Suprapubic skin (tissue), 4 donors: ENCODE results near the gene DYNC2LI1. TPM values are rescaled to one million over a fixed set of nuclear protein-coding genes. Genes with fewer than 3 reads are reported as not detected.
A peak's percentile ranks its signal among the peaks of the same experiment; 100 is the strongest.

Source experiments
- DNase-seq, 2 donors: peaks; one replicate each; pipeline ENCODE4 v3.0.0-alpha.2; 2019; ENCODE audit warnings: low spot score in 2 of 2
- H3K27ac ChIP-seq: fragments of 200-600 bp; sonication (generic); one replicate; pipeline ENCODE4 v1.5.1; 2019
- H3K27me3 ChIP-seq: fragments of 200-600 bp; sonication (generic); one replicate; pipeline ENCODE4 v1.5.1; 2019
- H3K36me3 ChIP-seq: fragments of 200-600 bp; sonication (generic); one replicate; pipeline ENCODE4 v1.5.1; 2019
- H3K4me1 ChIP-seq: fragments of 200-600 bp; sonication (generic); one replicate; pipeline ENCODE4 v1.5.1; 2019
- H3K4me3 ChIP-seq: fragments of 200-600 bp; sonication (generic); one replicate; pipeline ENCODE4 v1.5.1; 2019; ENCODE audit warnings: mild to moderate bottlenecking
- H3K9me3 ChIP-seq: fragments of 200-600 bp; sonication (generic); one replicate; pipeline ENCODE4 v1.5.1; 2019
- CTCF ChIP-seq, 2 donors: fragments of 200-600 bp in 1 of 2; fragments of 450-650 bp in 1 of 2; sonication (generic) in 1 of 2; IDR thresholded peaks; one replicate each; pipeline ENCODE4 v1.5.1; 2016 to 2019; ENCODE audit warnings: antibody characterized with exemption in 2 of 2, mild to moderate bottlenecking in 1 of 2, moderate library complexity in 1 of 2
- EP300 ChIP-seq: sonication (generic); formaldehyde crosslinking; IDR thresholded peaks from one replicate; pipeline ENCODE4 v1.6.1; 2017; ENCODE audit warnings: antibody characterized with exemption
- POLR2A ChIP-seq, 2 donors: fragments of 450-650 bp; IDR thresholded peaks; one replicate each; pipeline ENCODE4 v1.6.1; 2017; ENCODE audit warnings: antibody characterized with exemption in 2 of 2, mild to moderate bottlenecking in 2 of 2, moderate library complexity in 2 of 2
- POLR2AphosphoS5 ChIP-seq, 3 donors: sonication (generic); formaldehyde crosslinking; IDR thresholded peaks; one replicate each; pipeline ENCODE4 v1.6.1; 2017; ENCODE audit warnings: antibody characterized with exemption in 3 of 3
- WGBS: methylation state at CpG from one replicate; pipeline ENCODE4 v1.1.5; 2018; 5-methylcytosine and 5-hydroxymethylcytosine counted together
- total RNA-seq, 4 donors: library from RNA; depleted of rRNA; stranded (reverse); fragments of >200 nt; gene quantifications; one replicate each; pipeline ENCODE4 v1.1.0, GENCODE V29; 2016

Gene DYNC2LI1
- total RNA-seq, 4 donors from 2014 or later, result 9.8 to 48.9 (median 21.2) TPM

- no peak for DNase-seq
- Histone ChIP-seq H3K9me3 (no peaks in the 10 kb centered on the region), H3K27me3 (no peaks in the 10 kb centered on the region), H3K4me3 (no peak overlapping the region), H3K4me1 (no peaks in the 10 kb centered on the region), H3K27ac (no peak overlapping the region), H3K36me3 (peaks cover 3% of the 10 kb centered on the region)
- WGBS, result 67% methylated on average over 5 of the region's 5 CpGs
- TF ChIP-seq EP300, result no peak
- no peak for TF ChIP-seq POLR2AphosphoS5 (IDR thresholded peaks at IDR 0.05)
- no peak for TF ChIP-seq POLR2A (IDR thresholded peaks at IDR 0.05)
- TF ChIP-seq CTCF (IDR thresholded peaks at IDR 0.05), result no peak
Measured at GRCh38 chr2:43729491-43730174, 44.2 kb upstream of the DYNC2LI1 start.

GRCh38 chr2:43731211-43731610 lies 42.6 kb upstream of the DYNC2LI1 start:
- Histone ChIP-seq H3K27ac (no peak overlapping the region), H3K36me3 (peaks cover 3% of the 10 kb centered on the region), H3K4me3 (no peak overlapping the region), H3K27me3 (no peaks in the 10 kb centered on the region), H3K4me1 (no peaks in the 10 kb centered on the region), H3K9me3 (no peaks in the 10 kb centered on the region)
- 91% methylated on average over 1 of the region's 1 CpG for WGBS
- TF ChIP-seq POLR2AphosphoS5 (IDR thresholded peaks at IDR 0.05) (no peak), EP300 (no peak)
- no peak for DNase-seq

- no peak for TF ChIP-seq CTCF (IDR thresholded peaks at IDR 0.05)
- TF ChIP-seq POLR2AphosphoS5 (IDR thresholded peaks at IDR 0.05), result no peak
- no peak for TF ChIP-seq POLR2A (IDR thresholded peaks at IDR 0.05)
- TF ChIP-seq EP300, result no peak
- Histone ChIP-seq H3K4me1 (no peaks in the 10 kb centered on the region), H3K4me3 (no peak overlapping the region), H3K27me3 (no peaks in the 10 kb centered on the region), H3K9me3 (no peaks in the 10 kb centered on the region), H3K36me3 (peaks cover 12% of the 10 kb centered on the region), H3K27ac (no peak overlapping the region)
- WGBS, result 85% methylated on average over 6 of the region's 6 CpGs
- DNase-seq, result no peak
Measured at GRCh38 chr2:43736637-43737036, 37.2 kb upstream of the DYNC2LI1 start.

GRCh38 chr2:43737097-43737854 lies 36.6 kb upstream of the DYNC2LI1 start:
- H3K4me1 ChIP-seq, result no peaks in the 10 kb centered on the region
- no peak overlapping the region for H3K27ac ChIP-seq
- 77% methylated on average over 8 of the region's 8 CpGs for WGBS
- no peaks in the 10 kb centered on the region for H3K9me3 ChIP-seq
- no peaks in the 10 kb centered on the region for H3K27me3 ChIP-seq
- H3K36me3 ChIP-seq, result peaks cover 12% of the 10 kb centered on the region
- TF ChIP-seq POLR2A (IDR thresholded peaks at IDR 0.05) (no peak), CTCF (IDR thresholded peaks at IDR 0.05) (no peak), EP300 (no peak), POLR2AphosphoS5 (IDR thresholded peaks at IDR 0.05) (no peak)
- H3K4me3 ChIP-seq, result no peak overlapping the region
- peak in 1 of 2 donors; percentile 70 for DNase-seq

- Histone ChIP-seq H3K27ac (no peak overlapping the region), H3K36me3 (peaks cover 12% of the 10 kb centered on the region), H3K27me3 (no peaks in the 10 kb centered on the region), H3K4me1 (no peaks in the 10 kb centered on the region), H3K4me3 (no peak overlapping the region), H3K9me3 (no peaks in the 10 kb centered on the region)
- DNase-seq, result no peak
- 94% methylated on average over 2 of the region's 2 CpGs for WGBS
- TF ChIP-seq CTCF (IDR thresholded peaks at IDR 0.05) (no peak), EP300 (no peak), POLR2AphosphoS5 (IDR thresholded peaks at IDR 0.05) (no peak), POLR2A (IDR thresholded peaks at IDR 0.05) (no peak)
Measured at GRCh38 chr2:43737855-43738254, 36.0 kb upstream of the DYNC2LI1 start.
